Right lobe of liver (tissue), 6 donors: ENCODE measurements around the gene RHBDF1. TPM values are rescaled to one million over a fixed set of nuclear protein-coding genes. Genes with fewer than 3 reads are reported as not detected.

Source experiments
- ATAC-seq, 4 donors: fragments of 200-7000 bp; cut with Tn5 transposase; one replicate each; pipeline ENCODE4 v1.9.1; 2020; ENCODE audit warnings: mild to moderate bottlenecking in 4 of 4, moderate library complexity in 4 of 4
- DNase-seq, 3 donors: peaks; one replicate each; pipeline ENCODE4 v3.0.0-alpha.2; 2020
- H3K27ac ChIP-seq, 3 donors: fragments of 200-600 bp; one replicate each; pipeline ENCODE4 v1.8.0; 2022
- H3K27me3 ChIP-seq, 2 donors: fragments of 200-600 bp; one replicate each; pipeline ENCODE4 v1.8.0; 2022
- H3K36me3 ChIP-seq, 4 donors: fragments of 200-600 bp; sonication (generic) in 1 of 4; one replicate each; pipeline versions ENCODE4 v1.5.1 to v1.8.0; 2017 to 2022; ENCODE audit warnings: control low read depth in 1 of 4
- H3K4me1 ChIP-seq, 4 donors: fragments of 200-600 bp; sonication (generic) in 1 of 4; one replicate each; pipeline versions ENCODE4 v1.5.1 to v1.8.0; 2017 to 2022; ENCODE audit warnings: control low read depth in 1 of 4
- H3K4me3 ChIP-seq, 3 donors: fragments of 200-600 bp; one replicate each; pipeline ENCODE4 v1.8.0; 2022
- H3K9me3 ChIP-seq, 4 donors: fragments of 200-600 bp; sonication (generic) in 1 of 4; one replicate each; pipeline versions ENCODE4 v1.5.1 to v1.8.0; 2017 to 2022; ENCODE audit warnings: control low read depth in 1 of 4
- CTCF ChIP-seq, 4 donors: fragments of 200-600 bp in 3 of 4; fragments of 450-650 bp in 1 of 4; IDR thresholded peaks; one replicate each; pipeline versions ENCODE4 v1.5.1 to v1.8.0; 2016 to 2022; ENCODE audit warnings: antibody characterized with exemption in 4 of 4, mild to moderate bottlenecking in 2 of 4
- POLR2A ChIP-seq: fragments of 450-650 bp; IDR thresholded peaks from one replicate; pipeline ENCODE4 v1.6.1; 2017; ENCODE audit warnings: antibody characterized with exemption, mild to moderate bottlenecking
- WGBS: methylation state at CpG from one replicate; pipeline ENCODE4 v1.1.6; 2018; ENCODE audit warnings: low coverage, low lambda C conversion rate; ENCODE audit not compliant: insufficient coverage; ENCODE audit errors: missing lambda C conversion rate; 5-methylcytosine and 5-hydroxymethylcytosine counted together
- intact Hi-C, 2 donors: fragments of 100-400 bp; cut with DNase I; formaldehyde crosslinking; loops; one replicate each; pipeline versions ENCODE4 v1.11.2 to v1.14.1; 2022
- total RNA-seq, 6 experiments: library from RNA; depleted of rRNA in 2 of 6; stranded (reverse); fragments of >200 nt in 2 of 6; fragmentation: NEBNext Ultra II Directional in 3 of 6; extraction: Animal tissue kit (Norgen Biotek cat#: 25700) in 3 of 6; gene quantifications; one replicate each; pipeline versions ENCODE4 v1.1.0 to v1.2.4, GENCODE V29; 2016 to 2023
- donor health status: DM: no; HTN: yes; CAD: no.
- donor health status: DM: no; HTN: no; CAD: no.
- donor health status: DM: no; HTN: no; CAD: no.
- donor health status: DM: no; HTN: yes; CAD: no.
- donor health status: DM: no; HTN: yes; CAD: no.

The RHBDF1 gene
- total RNA-seq, 6 experiments from 2014 or later: 5.0 to 14.3 (median 7.1) TPM

DNA sequence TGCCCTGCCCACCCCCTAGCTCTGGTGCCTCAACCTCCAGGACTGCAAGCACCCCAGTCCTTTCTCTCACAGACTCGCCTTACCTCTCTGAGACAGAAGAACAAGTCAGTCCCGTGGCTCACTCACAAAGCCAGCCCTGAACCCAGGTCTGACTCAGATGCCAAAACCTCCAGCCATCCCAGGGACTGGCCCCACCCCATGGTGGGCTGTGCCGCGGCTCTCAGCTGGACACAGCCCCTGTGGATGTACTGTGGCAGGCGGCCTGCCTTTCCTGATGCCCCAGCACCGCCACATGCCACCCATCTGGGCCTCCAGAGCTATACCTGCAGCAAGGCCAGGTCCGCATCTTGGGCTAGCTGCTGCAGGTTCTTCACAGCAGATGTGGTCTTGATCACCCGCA is 25.4 kb upstream of the RHBDF1 start:
- Histone ChIP-seq H3K4me3 (no peak overlapping the region), H3K9me3 (no peaks in the 10 kb centered on the region), H3K27ac (no peak overlapping the region), H3K4me1 (peaks cover 0 to 21% (median 6%) of the 10 kb centered on the region in 4 donors), H3K36me3 (no peaks in the 10 kb centered on the region), H3K27me3 (no peaks in the 10 kb centered on the region)
- TF ChIP-seq POLR2A (no peak), CTCF (IDR thresholded peaks at IDR 0.05) (no peak)
- DNase-seq (no peak), ATAC-seq (no peak)
- WGBS: 89% methylated on average over 6 of the region's 8 CpGs
- intact Hi-C loops: no loop called here

DNA sequence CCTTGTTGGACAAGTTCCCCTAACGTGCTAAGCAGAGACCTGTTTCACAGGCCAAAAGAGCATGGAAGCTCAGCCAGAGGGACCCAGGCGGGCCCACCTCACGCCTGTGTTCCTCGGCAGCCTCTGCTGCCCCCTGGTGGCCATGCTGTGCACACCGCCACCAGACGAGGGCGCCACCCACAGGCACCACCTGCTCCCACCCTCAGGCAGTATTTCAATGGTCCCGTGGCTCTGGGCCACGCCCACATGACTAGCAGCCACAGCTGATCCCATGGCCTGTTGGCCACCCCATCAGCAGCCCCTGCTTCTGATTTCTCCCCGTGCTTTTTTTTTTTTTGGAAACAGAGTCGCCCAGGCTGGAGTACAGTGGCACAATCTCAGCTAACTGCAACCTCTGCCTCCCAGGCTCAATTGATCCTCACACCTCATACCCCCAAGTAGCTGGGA is 24.5 kb upstream of the RHBDF1 start:
- ATAC-seq: peak; percentile 88 to 90 (median 88)
- H3K27me3 ChIP-seq: no peaks in the 10 kb centered on the region
- intact Hi-C loops: no loop called here
- DNase-seq: peak; percentile 88 to 90 (median 89)
- H3K4me1 ChIP-seq: peaks cover 0 to 18% (median 5%) of the 10 kb centered on the region in 4 donors
- H3K4me3 ChIP-seq: no peak overlapping the region
- TF ChIP-seq CTCF (IDR thresholded peaks at IDR 0.05) (peak; percentile 96 to 99 (median 98)), POLR2A (no peak)
- WGBS: 30% methylated on average over 6 of the region's 11 CpGs
- no peaks in the 10 kb centered on the region for H3K36me3 ChIP-seq
- H3K27ac ChIP-seq: no peak overlapping the region
- no peaks in the 10 kb centered on the region for H3K9me3 ChIP-seq

DNA sequence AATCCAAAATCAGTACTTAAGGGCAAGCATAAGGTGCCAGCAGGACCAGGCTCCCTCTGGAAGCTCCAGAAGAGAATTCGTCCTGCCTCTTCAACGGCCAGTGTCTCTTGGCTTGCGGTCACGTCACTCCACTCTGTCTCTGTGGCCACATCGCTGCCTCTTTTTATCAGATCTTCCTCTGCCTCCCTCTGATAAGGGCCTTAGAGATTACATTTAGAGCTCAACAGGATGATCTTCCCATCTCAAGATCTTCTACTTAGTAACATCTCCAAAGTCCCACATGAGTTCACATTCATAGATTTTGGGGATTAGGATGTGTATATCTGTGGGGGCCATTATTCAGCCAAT is 22.5 kb upstream of the RHBDF1 start:
- WGBS: 96% methylated on average over 4 of the region's 5 CpGs
- no peak overlapping the region for H3K27ac ChIP-seq
- ATAC-seq: no peak
- intact Hi-C loops: no loop called here
- no peaks in the 10 kb centered on the region for H3K9me3 ChIP-seq
- H3K27me3 ChIP-seq: no peaks in the 10 kb centered on the region
- H3K4me1 ChIP-seq: peaks cover 0 to 15% (median 5%) of the 10 kb centered on the region in 4 donors
- no peak overlapping the region for H3K4me3 ChIP-seq
- no peak for TF ChIP-seq CTCF (IDR thresholded peaks at IDR 0.05)
- TF ChIP-seq POLR2A: no peak
- DNase-seq: no peak
- peaks cover 0 to 4% (median 0%) of the 10 kb centered on the region in 4 donors for H3K36me3 ChIP-seq

GRCh38 chr16:92431-93339 is 20.3 kb upstream of the RHBDF1 start:
- Histone ChIP-seq H3K4me1 (no peaks in the 10 kb centered on the region), H3K36me3 (peaks cover 0 to 15% (median 4%) of the 10 kb centered on the region in 4 donors), H3K27me3 (no peaks in the 10 kb centered on the region), H3K27ac (no peak overlapping the region), H3K4me3 (no peak overlapping the region), H3K9me3 (no peaks in the 10 kb centered on the region)
- no peak for ATAC-seq
- TF ChIP-seq CTCF (IDR thresholded peaks at IDR 0.05) (no peak), POLR2A (no peak)
- WGBS: 90% methylated on average over 6 of the region's 15 CpGs
- peak in 1 of 3 donors; percentile 12 for DNase-seq
- intact Hi-C loops: no loop called here
